PC-3 (cell line): ENCODE results near the gene LRRC8B. TPM values are rescaled to one million over a fixed set of nuclear protein-coding genes. Genes with fewer than 3 reads are reported as not detected.

Experiments used
- ATAC-seq: fragments of 200-7000 bp; cut with Tn5 transposase; 2 replicates; pipeline ENCODE4 v1.9.1; 2020; ENCODE audit warnings: mild to moderate bottlenecking, moderate library complexity
- BruUV-seq: library from RNA; stranded (reverse); fragments of 400-500 nt; replicated peaks from 2 replicates; lab custom pipeline; 2021; lab: Mats Ljungman, UMichigan
- CTCF ChIA-PET: fragments of 300-600 bp; sonication (Branson Sonifier 250); formaldehyde crosslinking; loops from one replicate; lab custom pipeline; 2022; ENCODE audit warnings: antibody characterized with exemption; lab: Charles Lee
- POLR2A ChIA-PET: fragments of 300-600 bp; sonication (Branson Sonifier 250); formaldehyde crosslinking; loops from one replicate; lab custom pipeline; 2022; ENCODE audit warnings: antibody characterized with exemption; ENCODE audit not compliant: unreplicated experiment; lab: Charles Lee
- DNase-seq: peaks from one replicate; pipeline ENCODE4 v3.0.0-alpha.2; 2015
- H2AFZ ChIP-seq: fragments of 300-600 bp; sonication (generic); 2 replicates; pipeline ENCODE4 v1.6.0; 2016; ENCODE audit warnings: antibody characterized with exemption, low read length
- H3F3A ChIP-seq: fragments of 300-600 bp; sonication (generic); one replicate; pipeline ENCODE4 v1.6.0; 2017; ENCODE audit warnings: antibody characterized with exemption, low read length, control low read depth, mild to moderate bottlenecking; ENCODE audit not compliant: unreplicated experiment
- H3K27ac ChIP-seq: fragments of 300-600 bp; sonication (generic); 2 replicates; pipeline ENCODE4 v1.5.1; 2016; ENCODE audit warnings: mild to moderate bottlenecking, low read length
- H3K27me3 ChIP-seq: fragments of 300-600 bp; sonication (generic); 2 replicates; pipeline ENCODE4 v1.6.1; 2016; ENCODE audit warnings: low read length, mixed read lengths
- H3K36me3 ChIP-seq: fragments of 300-600 bp; sonication (generic); 2 replicates; pipeline ENCODE4 v1.6.1; 2016; ENCODE audit warnings: low read depth, mixed run types, low read length, mixed read lengths
- H3K4me1 ChIP-seq: fragments of 300-600 bp; sonication (generic); 2 replicates; pipeline ENCODE4 v1.5.1; 2016; ENCODE audit warnings: low read length; ENCODE audit not compliant: insufficient read depth
- H3K4me2 ChIP-seq: fragments of 300-600 bp; sonication (generic); 2 replicates; pipeline ENCODE4 v1.6.0; 2016; ENCODE audit warnings: low read length
- H3K4me3 ChIP-seq: fragments of 300-600 bp; sonication (generic); 2 replicates; pipeline ENCODE4 v1.5.1; 2016; ENCODE audit warnings: mild to moderate bottlenecking, low read length, mixed read lengths
- H3K79me2 ChIP-seq: fragments of 300-600 bp; sonication (generic); 2 replicates; pipeline ENCODE4 v1.6.1; 2017; ENCODE audit warnings: low read length, mixed read lengths
- H3K9ac ChIP-seq: fragments of 300-600 bp; sonication (generic); 2 replicates; pipeline ENCODE4 v1.6.0; 2016; ENCODE audit warnings: mild to moderate bottlenecking, low read length
- H3K9me2 ChIP-seq: fragments of 300-600 bp; sonication (generic); replicated peaks from 2 replicates; pipeline ENCODE4 v1.6.1; 2016; ENCODE audit warnings: mixed run types, low read length, mixed read lengths
- H3K9me3 ChIP-seq: fragments of 300-600 bp; sonication (generic); 2 replicates; pipeline ENCODE4 v1.6.1; 2016; ENCODE audit warnings: low read length, mixed read lengths
- H4K20me1 ChIP-seq: fragments of 300-600 bp; sonication (generic); 2 replicates; pipeline ENCODE4 v1.6.1; 2016; ENCODE audit warnings: low read length, mixed read lengths
- EZH2 ChIP-seq: fragments of 300-600 bp; sonication (generic); IDR thresholded peaks from one replicate; pipeline ENCODE4 v1.6.1; 2017; ENCODE audit warnings: antibody characterized with exemption, mild to moderate bottlenecking, low read length; ENCODE audit not compliant: unreplicated experiment
- EZH2phosphoT487 ChIP-seq: fragments of 300-600 bp; sonication (generic); IDR thresholded peaks from 2 replicates; pipeline ENCODE4 v1.6.1; 2018; ENCODE audit warnings: mild to moderate bottlenecking, antibody characterized with exemption, low read length, borderline replicate concordance
- intact Hi-C: fragments of 100-400 bp; cut with micrococcal nuclease; formaldehyde crosslinking; loops from 2 replicates; pipeline ENCODE4 v1.9.0; 2023
- total RNA-seq: library from RNA; depleted of rRNA; stranded (reverse); fragments of >200 nt; gene quantifications from 2 replicates; pipeline ENCODE4 v1.2.3, GENCODE V29; 2014
- TF ChIP-seq, protein P1 (sequence below): fragments of 300-600 bp; sonication (generic); conservative IDR thresholded peaks from 2 replicates; pipeline ENCODE4 v1.5.1; 2017; ENCODE audit warnings: antibody characterized with exemption, low read depth, mild to moderate bottlenecking, low read length

The LRRC8B gene
- total RNA-seq, 1 experiment from 2014 or later, result 8.4 TPM

DNA sequence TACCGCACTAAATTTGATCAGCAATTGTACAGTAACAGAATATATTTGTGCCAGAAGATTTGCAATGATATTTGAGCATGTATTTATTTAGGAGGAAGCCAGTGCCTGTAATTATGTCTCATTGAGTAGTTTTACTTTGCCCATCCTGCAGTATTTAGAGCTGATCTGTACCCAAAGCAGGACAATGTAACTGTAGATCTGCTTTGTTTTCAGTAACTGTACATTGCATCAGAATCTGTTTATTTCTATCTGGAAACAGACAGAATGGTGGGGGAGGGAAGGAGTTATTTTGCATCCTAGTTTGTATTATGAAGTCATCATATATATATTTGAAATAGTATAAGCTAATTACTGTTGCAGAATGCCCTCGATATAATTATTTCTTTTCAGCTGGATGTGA, 72.1 kb downstream of the LRRC8B start:
- H3K27ac ChIP-seq, result no peak overlapping the region

DNA sequence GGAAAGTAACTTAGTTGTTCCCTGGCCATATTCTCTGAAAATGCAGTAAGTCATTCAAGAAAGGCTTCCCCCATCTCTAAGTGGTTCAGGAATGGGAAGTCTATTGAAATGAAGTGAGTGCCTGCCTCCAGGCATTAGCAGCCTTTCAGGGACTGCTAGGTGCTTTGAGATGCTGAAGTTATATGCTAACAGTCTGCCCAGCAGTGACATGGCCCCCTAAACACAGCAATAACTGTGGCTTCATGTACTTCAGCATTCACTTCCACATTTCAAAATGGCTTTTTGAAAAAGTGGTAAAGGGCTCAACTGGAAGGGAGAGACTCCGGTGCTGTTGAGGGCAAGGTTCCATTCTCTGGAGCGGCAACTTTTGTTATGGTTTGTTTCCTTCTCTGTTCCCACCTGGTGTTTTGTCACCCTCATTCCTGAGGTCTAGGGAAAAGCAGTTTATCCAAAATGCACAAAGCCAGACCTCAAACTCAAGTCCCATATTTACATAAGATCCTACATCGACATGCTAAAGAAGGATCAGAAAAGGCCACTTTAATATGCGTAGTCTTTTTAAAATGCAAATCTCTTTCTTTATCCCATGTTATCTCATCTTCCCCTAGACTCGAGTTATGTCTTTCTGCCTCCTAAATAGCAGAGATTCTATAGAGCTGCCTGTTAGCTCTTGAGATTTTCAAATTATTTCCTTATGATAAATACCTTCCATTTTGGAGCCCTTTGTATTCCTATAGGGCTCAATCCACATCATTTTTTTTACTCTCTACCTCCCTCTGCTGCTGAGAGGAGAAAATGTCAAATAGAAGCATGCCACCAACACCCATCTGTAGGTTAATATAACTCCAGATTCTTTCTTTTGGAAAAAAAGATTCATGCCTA, 74.1 kb downstream of the LRRC8B start:
- no peaks in the 10 kb centered on the region for H3K27me3 ChIP-seq
- no peaks in the 10 kb centered on the region for H3K9me2 ChIP-seq
- H3K4me3 ChIP-seq, result no peak overlapping the region
- H3K36me3 ChIP-seq, result no peaks in the 10 kb centered on the region
- CTCF ChIA-PET, result interaction anchor here (0.5 to 0.6 kb wide), 2 partner anchors 36 to 909 kb away, joined by 3 to 9 read pairs; no protein-coding TSS in a partner anchor
- peaks cover 13% of the 10 kb centered on the region for H3K4me1 ChIP-seq
- H2AFZ ChIP-seq, result no peak overlapping the region
- DNase-seq, result peak; percentile 71
- BruUV-seq, result no TSS peak
- peak; percentile 76 for ATAC-seq
- no peaks in the 10 kb centered on the region for H3K79me2 ChIP-seq
- no peak overlapping the region for H3K9ac ChIP-seq
- no peaks in the 10 kb centered on the region for H4K20me1 ChIP-seq
- TF ChIP-seq, protein P1, sequence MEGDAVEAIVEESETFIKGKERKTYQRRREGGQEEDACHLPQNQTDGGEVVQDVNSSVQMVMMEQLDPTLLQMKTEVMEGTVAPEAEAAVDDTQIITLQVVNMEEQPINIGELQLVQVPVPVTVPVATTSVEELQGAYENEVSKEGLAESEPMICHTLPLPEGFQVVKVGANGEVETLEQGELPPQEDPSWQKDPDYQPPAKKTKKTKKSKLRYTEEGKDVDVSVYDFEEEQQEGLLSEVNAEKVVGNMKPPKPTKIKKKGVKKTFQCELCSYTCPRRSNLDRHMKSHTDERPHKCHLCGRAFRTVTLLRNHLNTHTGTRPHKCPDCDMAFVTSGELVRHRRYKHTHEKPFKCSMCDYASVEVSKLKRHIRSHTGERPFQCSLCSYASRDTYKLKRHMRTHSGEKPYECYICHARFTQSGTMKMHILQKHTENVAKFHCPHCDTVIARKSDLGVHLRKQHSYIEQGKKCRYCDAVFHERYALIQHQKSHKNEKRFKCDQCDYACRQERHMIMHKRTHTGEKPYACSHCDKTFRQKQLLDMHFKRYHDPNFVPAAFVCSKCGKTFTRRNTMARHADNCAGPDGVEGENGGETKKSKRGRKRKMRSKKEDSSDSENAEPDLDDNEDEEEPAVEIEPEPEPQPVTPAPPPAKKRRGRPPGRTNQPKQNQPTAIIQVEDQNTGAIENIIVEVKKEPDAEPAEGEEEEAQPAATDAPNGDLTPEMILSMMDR, result peak; percentile 77
- no peak for TF ChIP-seq EZH2phosphoT487
- intact Hi-C loops, result loop anchor here (1.0 to 2.0 kb wide), 4 partner anchors 52 to 115 kb away; no protein-coding TSS in a partner anchor
- H3K4me2 ChIP-seq, result no peak overlapping the region
- POLR2A ChIA-PET, result no interaction called here
- H3K9me3 ChIP-seq, result no peaks in the 10 kb centered on the region
- no peak overlapping the region for H3K27ac ChIP-seq
- no peaks in the 10 kb centered on the region for H3F3A ChIP-seq

More for the DNA sequence above, 72.1 kb downstream of the LRRC8B start:
- H3F3A ChIP-seq, result no peaks in the 10 kb centered on the region
- ChIA-PET CTCF (no interaction called here), POLR2A (no interaction called here)
- intact Hi-C loops, result no loop called here
- TF ChIP-seq EZH2phosphoT487, result no peak
- TF ChIP-seq, protein P1, result no peak
- TF ChIP-seq EZH2, result no peak
- H3K9me3 ChIP-seq, result no peaks in the 10 kb centered on the region
- H3K4me2 ChIP-seq, result no peak overlapping the region
- no peaks in the 10 kb centered on the region for H4K20me1 ChIP-seq
- no peaks in the 10 kb centered on the region for H3K36me3 ChIP-seq
- BruUV-seq, result no TSS peak
- H3K4me3 ChIP-seq, result no peak overlapping the region
- no peaks in the 10 kb centered on the region for H3K79me2 ChIP-seq
- DNase-seq (no peak), ATAC-seq (no peak)
- H3K4me1 ChIP-seq, result peaks cover 23% of the 10 kb centered on the region
- no peak overlapping the region for H2AFZ ChIP-seq
- no peak overlapping the region for H3K9ac ChIP-seq
- H3K9me2 ChIP-seq, result no peaks in the 10 kb centered on the region
- no peaks in the 10 kb centered on the region for H3K27me3 ChIP-seq

DNA sequence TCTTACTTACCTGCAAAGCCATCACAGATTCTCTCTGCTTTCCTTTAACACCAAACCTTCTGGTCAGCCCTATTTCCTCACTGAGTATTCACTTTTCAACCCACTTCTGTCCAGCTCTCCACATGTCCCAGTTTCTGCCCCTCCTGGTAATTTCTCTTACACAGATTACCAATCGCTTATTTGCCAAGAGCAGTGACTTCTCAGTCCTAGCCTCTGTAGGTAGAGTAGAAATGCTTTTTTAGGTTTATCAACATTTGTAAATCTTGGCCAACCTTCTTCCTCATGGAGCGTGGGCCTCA, 74.7 kb downstream of the LRRC8B start:
- Histone ChIP-seq H3K9me2 (no peaks in the 10 kb centered on the region), H3K9ac (no peak overlapping the region), H3K27ac (no peak overlapping the region), H3F3A (no peaks in the 10 kb centered on the region), H2AFZ (no peak overlapping the region), H3K27me3 (no peaks in the 10 kb centered on the region), H3K4me1 (peaks cover 15% of the 10 kb centered on the region), H4K20me1 (no peaks in the 10 kb centered on the region), H3K4me3 (no peak overlapping the region), H3K4me2 (no peak overlapping the region), H3K79me2 (no peaks in the 10 kb centered on the region), H3K36me3 (no peaks in the 10 kb centered on the region), H3K9me3 (no peaks in the 10 kb centered on the region)
- ChIA-PET POLR2A (no interaction called here), CTCF (interaction anchor here (0.5 kb wide), 1 partner anchor 35 kb away, joined by 3 read pairs; no protein-coding TSS in a partner anchor)
- TF ChIP-seq EZH2phosphoT487 (no peak), EZH2 (no peak)
- TF ChIP-seq, protein P1, result 0 out of 2 replicates have a peak, but pooled peaks have one; percentile 23
- no TSS peak for BruUV-seq
- DNase-seq (no peak), ATAC-seq (no peak)
- intact Hi-C loops, result loop anchor here (1.0 to 2.0 kb wide), 4 partner anchors 52 to 116 kb away; no protein-coding TSS in a partner anchor
